Caco-2 (cell line): ENCODE measurements around the gene ACAD9. TPM values are rescaled to one million over a fixed set of nuclear protein-coding genes. Genes with fewer than 3 reads are reported as not detected.
"Not testable (repeated sequence)": the region's sequence is repeated elsewhere in the genome, so short reads cannot be mapped to it uniquely, and the experiment has no call there.

Experiments
- Bru-seq: library from RNA; stranded (reverse); fragments of 400-500 nt; gene quantifications from one replicate; lab custom pipeline; 2021; lab: Mats Ljungman, UMichigan
- BruChase-seq, 2 experiments: library from RNA; stranded (reverse); fragments of 400-500 nt; gene quantifications; one replicate each; lab custom pipeline; 2021; lab: Mats Ljungman, UMichigan
- BruUV-seq: library from RNA; stranded (reverse); fragments of 400-500 nt; replicated peaks from 2 replicates; lab custom pipeline; 2021; lab: Mats Ljungman, UMichigan
- CTCF ChIA-PET: fragments of 300-600 bp; sonication (Branson Sonifier 250); formaldehyde crosslinking; loops from one replicate; lab custom pipeline; 2022; ENCODE audit warnings: antibody characterized with exemption; lab: Charles Lee
- POLR2A ChIA-PET: fragments of 300-600 bp; sonication (Branson Sonifier 250); formaldehyde crosslinking; loops from one replicate; lab custom pipeline; 2022; ENCODE audit warnings: antibody characterized with exemption; lab: Charles Lee
- DNase-seq, 2 experiments: peaks; one replicate each; pipeline versions ENCODE4 v3.0.0 to v3.0.0-alpha.2; 2020 to 2022
- H3K27me3 ChIP-seq: replicated peaks from 2 replicates; pipeline ENCODE4 v1.6.0; 2011; ENCODE audit warnings: low read length; ENCODE audit not compliant: control insufficient read depth, insufficient read depth
- H3K36me3 ChIP-seq: 2 replicates; pipeline ENCODE4 v1.5.1; 2011; ENCODE audit warnings: low read length; ENCODE audit not compliant: control insufficient read depth, insufficient read depth
- H3K4me1 ChIP-seq: fragments of 250-450 bp; sonication (Bioruptor Pico); 2 replicates; pipeline ENCODE4 v1.5.1; 2020; ENCODE audit warnings: mild to moderate bottlenecking
- H3K4me3 ChIP-seq: 2 replicates; pipeline ENCODE4 v1.5.1; 2011; ENCODE audit warnings: low read depth, mild to moderate bottlenecking, control low read depth, low read length
- H3K9me3 ChIP-seq: fragments of 250-450 bp; sonication (Bioruptor Pico); 2 replicates; pipeline ENCODE4 v1.5.1; 2020; ENCODE audit warnings: mild to moderate bottlenecking, moderate library complexity
- H3K27ac Mint-ChIP-seq: one replicate; pipeline ENCODE4 v1.8.0; 2022; ENCODE audit warnings: mixed read lengths; ENCODE audit not compliant: unreplicated experiment
- H3K27me3 Mint-ChIP-seq: one replicate; pipeline ENCODE4 v1.8.0; 2022; ENCODE audit warnings: mixed read lengths; ENCODE audit not compliant: insufficient read depth, unreplicated experiment
- H3K36me3 Mint-ChIP-seq: one replicate; pipeline ENCODE4 v1.8.0; 2022; ENCODE audit warnings: mild to moderate bottlenecking, mixed read lengths; ENCODE audit not compliant: insufficient read depth, unreplicated experiment
- H3K4me1 Mint-ChIP-seq: one replicate; pipeline ENCODE4 v1.8.0; 2022; ENCODE audit warnings: low read depth, mixed read lengths; ENCODE audit not compliant: unreplicated experiment
- H3K4me3 Mint-ChIP-seq: one replicate; pipeline ENCODE4 v1.8.0; 2022; ENCODE audit warnings: mild to moderate bottlenecking, moderate library complexity, mixed read lengths; ENCODE audit not compliant: unreplicated experiment
- H3K9me3 Mint-ChIP-seq: one replicate; pipeline ENCODE4 v1.8.0; 2022; ENCODE audit warnings: mixed read lengths; ENCODE audit not compliant: unreplicated experiment
- intact Hi-C: fragments of 100-400 bp; cut with micrococcal nuclease; formaldehyde crosslinking; loops from one replicate; pipeline ENCODE4 v1.10.0; 2022; ENCODE audit not compliant: unreplicated experiment
- long read RNA-seq: library from polyadenylated mRNA; stranded (forward); transcript quantifications from one replicate; pipeline ENCODE4 v2.0.0, GENCODE V29; 2022
- total RNA-seq: library from RNA; stranded (reverse); gene quantifications from 2 replicates; pipeline ENCODE4 v1.2.3, GENCODE V29; 2022
- TF ChIP-seq, protein P1 (sequence below), 2 experiments: fragments of 200-600 bp in 1 of 2; IDR thresholded peaks; 1 replicate in 1 of 2; 2 replicates in 1 of 2; pipeline versions ENCODE4 v1.5.1 to v1.8.0; 2011 to 2022; ENCODE audit warnings: antibody characterized with exemption in 1 of 2, control low read depth in 1 of 2, inconsistent platforms in 1 of 2, low read depth in 1 of 2, low read length in 1 of 2, mild to moderate bottlenecking in 1 of 2, moderate library complexity in 1 of 2; ENCODE audit not compliant: insufficient read depth in 1 of 2, severe bottlenecking in 1 of 2, unreplicated experiment in 1 of 2

Gene ACAD9
- total RNA-seq: 60.0 and 60.7 TPM in 2 replicates
- percentile 80 among the genes with signal in this experiment for Bru-seq, nascent RNA
- percentile 83 among the genes with signal in this experiment for BruChase-seq, experiment 1, labeled RNA remaining after a 2-hour chase
- percentile 79 among the genes with signal in this experiment for BruChase-seq, experiment 2, labeled RNA remaining after a 6-hour chase
- long read RNA-seq, transcript ACAD9-201 (18 exons, 2,454 nt): major isoform, 15 of 24 reads
- long read RNA-seq, partial matches to known transcripts: 2 of 24 reads
- long read RNA-seq, other reads (novel, unspliced or antisense): 6 of 24 reads

DNA sequence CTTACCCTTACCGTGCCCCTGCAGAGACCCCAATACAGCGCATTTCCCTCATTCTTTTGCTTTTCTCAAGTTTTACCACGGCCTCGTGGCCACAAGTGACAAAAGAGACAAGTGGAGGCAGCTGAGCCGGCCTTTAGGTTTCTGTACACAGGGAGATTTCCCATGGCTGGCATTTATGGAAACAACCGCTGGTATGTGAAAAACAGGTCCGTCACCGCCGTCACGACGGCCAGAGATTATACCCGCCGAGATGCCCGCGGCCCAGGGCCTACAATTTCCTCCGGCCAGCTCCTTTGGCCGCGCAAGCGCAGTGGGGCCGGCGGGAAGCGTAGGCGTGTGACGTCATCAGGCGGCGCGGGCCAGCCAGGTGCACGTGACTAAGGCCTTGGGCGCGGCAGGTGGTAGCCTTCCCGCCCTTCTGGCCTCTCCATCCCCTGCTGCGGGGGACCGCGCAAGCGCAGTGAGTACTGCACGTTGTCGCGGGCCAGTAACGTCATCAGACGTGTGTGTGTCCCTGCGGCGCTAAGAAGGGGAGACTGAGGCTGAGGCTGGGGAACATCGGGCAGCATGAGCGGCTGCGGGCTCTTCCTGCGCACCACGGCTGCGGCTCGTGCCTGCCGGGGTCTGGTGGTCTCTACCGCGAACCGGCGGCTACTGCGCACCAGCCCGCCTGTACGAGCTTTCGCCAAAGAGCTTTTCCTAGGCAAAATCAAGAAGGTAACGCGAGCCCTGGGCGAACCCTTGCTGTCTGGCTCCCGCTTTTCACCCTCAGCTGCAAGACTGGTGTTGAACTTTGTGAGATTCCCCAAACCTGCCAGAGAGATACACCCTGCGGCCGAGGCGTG, at the start of gene ACAD9:
ACAD9 (plus strand) TSS at position 496 of the 845 bp plus-strand sequence; CDS start at position 568, 72 bp downstream.
- ChIA-PET CTCF (interaction anchor here (1.0 to 3.1 kb wide), 5 partner anchors 72 to 262 kb away, joined by 3 to 14 read pairs (median 4); no protein-coding TSS in a partner anchor), POLR2A (interaction anchor here (0.5 to 1.9 kb wide), 6 partner anchors 10 to 756 kb away, joined by 3 to 12 read pairs (median 6); partner anchors contain the start of gene RUVBL1)
- Histone ChIP-seq H3K4me3 (peak within 1 kb of the TSS; percentile 89), H3K36me3 (peaks cover 4% of the 10 kb centered on the region), H3K4me1 (peaks cover 22% of the 10 kb centered on the region), H3K27me3 (no peaks in the 10 kb centered on the region), H3K9me3 (no peaks in the 10 kb centered on the region)
- Mint-ChIP-seq H3K27me3 (no peaks in the 10 kb centered on the region), H3K27ac (peak within 1 kb of the TSS; percentile 87), H3K9me3 (no peaks in the 10 kb centered on the region), H3K36me3 (peaks cover 51% of the 10 kb centered on the region), H3K4me3 (peak within 1 kb of the TSS; percentile 79), H3K4me1 (peaks cover 30% of the 10 kb centered on the region)
- intact Hi-C loops: no loop called here
- BruUV-seq: no TSS peak
- TF ChIP-seq, protein P1, sequence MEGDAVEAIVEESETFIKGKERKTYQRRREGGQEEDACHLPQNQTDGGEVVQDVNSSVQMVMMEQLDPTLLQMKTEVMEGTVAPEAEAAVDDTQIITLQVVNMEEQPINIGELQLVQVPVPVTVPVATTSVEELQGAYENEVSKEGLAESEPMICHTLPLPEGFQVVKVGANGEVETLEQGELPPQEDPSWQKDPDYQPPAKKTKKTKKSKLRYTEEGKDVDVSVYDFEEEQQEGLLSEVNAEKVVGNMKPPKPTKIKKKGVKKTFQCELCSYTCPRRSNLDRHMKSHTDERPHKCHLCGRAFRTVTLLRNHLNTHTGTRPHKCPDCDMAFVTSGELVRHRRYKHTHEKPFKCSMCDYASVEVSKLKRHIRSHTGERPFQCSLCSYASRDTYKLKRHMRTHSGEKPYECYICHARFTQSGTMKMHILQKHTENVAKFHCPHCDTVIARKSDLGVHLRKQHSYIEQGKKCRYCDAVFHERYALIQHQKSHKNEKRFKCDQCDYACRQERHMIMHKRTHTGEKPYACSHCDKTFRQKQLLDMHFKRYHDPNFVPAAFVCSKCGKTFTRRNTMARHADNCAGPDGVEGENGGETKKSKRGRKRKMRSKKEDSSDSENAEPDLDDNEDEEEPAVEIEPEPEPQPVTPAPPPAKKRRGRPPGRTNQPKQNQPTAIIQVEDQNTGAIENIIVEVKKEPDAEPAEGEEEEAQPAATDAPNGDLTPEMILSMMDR (IDR thresholded peaks at IDR 0.05; ENCODE audit: insufficient read depth in 1 of 2, low read depth in 1 of 2, low read length in 1 of 2, severe bottlenecking in 1 of 2, unreplicated experiment in 1 of 2): no peak
- DNase-seq: peak; percentile 98

DNA sequence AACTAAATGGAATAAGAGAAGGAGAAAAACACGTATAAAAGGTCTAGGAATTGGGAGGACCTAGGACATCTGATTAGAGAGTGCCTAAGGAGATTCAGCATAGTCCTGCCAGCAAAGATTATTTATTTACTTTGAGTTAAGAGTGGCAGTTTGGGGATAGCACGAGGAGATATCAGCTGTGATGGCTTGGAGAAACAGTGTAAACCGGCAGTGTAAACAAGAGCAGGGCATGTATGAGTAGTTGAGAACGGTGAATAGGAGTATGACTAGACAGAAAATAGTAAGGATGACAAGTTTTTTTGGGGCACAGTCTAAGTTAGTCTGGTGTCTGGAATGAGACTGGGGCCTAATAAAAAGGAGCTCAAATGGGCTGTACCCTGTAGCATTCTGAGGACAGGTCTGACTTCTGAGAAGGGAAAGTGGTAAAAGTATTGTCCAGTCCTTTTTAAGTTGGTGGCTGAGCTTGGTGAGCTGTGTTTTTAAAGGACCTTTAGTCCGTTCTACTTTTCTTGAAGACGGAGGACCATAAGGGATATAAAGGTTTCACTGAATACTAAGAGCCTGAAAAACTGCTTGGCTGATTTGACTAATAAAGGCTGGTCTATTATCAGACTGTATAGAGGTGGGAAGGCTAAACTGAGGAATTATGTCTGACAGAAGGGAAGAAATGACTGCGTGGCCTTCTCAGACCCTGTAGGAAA, 49.3 kb upstream of the ACAD9 start:
- H3K36me3 Mint-ChIP-seq: peaks cover 11% of the 10 kb centered on the region
- CTCF ChIA-PET, H3K27me3 ChIP-seq, H3K36me3 ChIP-seq, H3K9me3 ChIP-seq, H3K27me3 Mint-ChIP-seq, POLR2A ChIA-PET, BruUV-seq, H3K4me1 Mint-ChIP-seq, H3K4me3 Mint-ChIP-seq, intact Hi-C loops, H3K4me3 ChIP-seq, H3K9me3 Mint-ChIP-seq, H3K27ac Mint-ChIP-seq, DNase-seq: not testable (repeated sequence)
- H3K4me1 ChIP-seq: peaks cover 26% of the 10 kb centered on the region

DNA sequence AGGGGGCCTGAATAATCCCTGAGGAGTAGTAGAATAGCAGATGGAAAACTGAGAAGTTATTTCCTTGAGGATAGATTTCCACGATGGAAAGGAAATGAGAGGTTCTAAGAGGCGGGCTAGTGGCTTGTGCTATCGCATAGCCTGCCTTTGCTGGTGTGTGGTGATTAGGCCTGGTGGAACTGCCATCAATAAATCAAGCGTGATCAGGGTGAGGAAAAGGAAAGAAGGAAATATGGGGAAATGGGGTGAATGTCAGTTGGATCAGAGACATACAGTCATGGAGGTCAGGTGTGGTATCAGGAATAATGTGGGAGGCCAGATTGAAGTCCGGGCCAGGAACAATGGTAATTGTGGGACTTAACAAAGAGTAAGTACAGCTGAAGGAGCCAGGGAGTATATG, 48.7 kb upstream of the ACAD9 start:
- H3K9me3 ChIP-seq, H3K27me3 Mint-ChIP-seq, H3K9me3 Mint-ChIP-seq, H3K27ac Mint-ChIP-seq, H3K27me3 ChIP-seq, H3K4me3 Mint-ChIP-seq, intact Hi-C loops, DNase-seq, H3K4me1 Mint-ChIP-seq, BruUV-seq, H3K36me3 ChIP-seq, H3K4me3 ChIP-seq, POLR2A ChIA-PET, CTCF ChIA-PET: not testable (repeated sequence)
- peaks cover 11% of the 10 kb centered on the region for H3K36me3 Mint-ChIP-seq
- peaks cover 26% of the 10 kb centered on the region for H3K4me1 ChIP-seq

DNA sequence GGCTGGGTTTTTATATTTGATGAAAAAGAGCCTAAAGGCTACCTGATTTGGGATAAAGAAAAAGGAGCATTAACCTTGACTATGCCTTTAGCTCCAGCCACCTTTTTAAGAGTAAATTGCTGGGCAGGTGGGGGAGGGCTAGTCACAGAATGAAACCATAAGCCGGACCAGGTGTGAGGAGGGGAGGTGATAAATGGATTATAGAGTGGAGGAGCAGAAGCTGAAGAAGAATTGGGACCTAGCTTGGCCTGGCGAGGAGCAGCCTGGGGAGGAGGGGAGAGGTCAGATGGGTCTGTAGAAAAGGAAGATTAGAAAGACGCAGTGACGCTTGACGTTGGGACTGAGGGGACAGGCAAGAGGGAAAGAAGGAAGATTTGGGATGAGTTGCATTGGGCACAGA, 46.4 kb upstream of the ACAD9 start:
- CTCF ChIA-PET, H3K9me3 ChIP-seq, H3K9me3 Mint-ChIP-seq, DNase-seq, H3K4me1 Mint-ChIP-seq, H3K27me3 ChIP-seq, H3K4me3 Mint-ChIP-seq, H3K4me3 ChIP-seq, BruUV-seq, POLR2A ChIA-PET, H3K36me3 ChIP-seq, H3K36me3 Mint-ChIP-seq, H3K27ac Mint-ChIP-seq, H3K27me3 Mint-ChIP-seq, intact Hi-C loops: not testable (repeated sequence)
- H3K4me1 ChIP-seq: peaks cover 22% of the 10 kb centered on the region
